GM21528 (cell line): Measurements from ENCODE around the gene ARPC1A.
"Not testable (repeated sequence)": the region's sequence is repeated elsewhere in the genome, so short reads cannot be mapped to it uniquely, and the experiment has no call there.

Experiments
- ATAC-seq: cut with Tn5 transposase; IDR thresholded peaks from one replicate; pipeline ENCODE4 v1.9.1; 2021; ENCODE audit warnings: mild to moderate bottlenecking, moderate library complexity; ENCODE audit not compliant: unreplicated experiment, low FRiP score

Gene ARPC1A

DNA sequence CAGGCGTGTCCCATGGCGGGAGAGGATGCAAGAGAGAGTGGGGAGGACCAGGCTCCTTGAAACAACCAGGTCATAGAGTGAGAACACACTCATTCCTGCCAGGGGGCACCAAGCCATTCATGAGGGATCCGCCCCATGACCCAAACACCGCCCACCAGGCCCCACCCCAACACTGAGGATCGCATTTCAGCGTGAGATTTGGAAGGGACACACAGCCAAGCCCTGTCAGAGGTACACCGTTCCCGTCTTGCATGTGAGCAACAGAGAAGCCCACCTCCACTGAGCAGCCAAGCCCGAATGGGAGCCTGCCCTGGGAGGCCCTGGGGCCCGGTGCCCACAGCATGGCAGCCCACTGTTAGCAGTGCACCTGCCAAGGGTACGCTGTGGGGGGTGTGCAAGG is 40.9 kb downstream of the ARPC1A start:
- ATAC-seq, result no peak

DNA sequence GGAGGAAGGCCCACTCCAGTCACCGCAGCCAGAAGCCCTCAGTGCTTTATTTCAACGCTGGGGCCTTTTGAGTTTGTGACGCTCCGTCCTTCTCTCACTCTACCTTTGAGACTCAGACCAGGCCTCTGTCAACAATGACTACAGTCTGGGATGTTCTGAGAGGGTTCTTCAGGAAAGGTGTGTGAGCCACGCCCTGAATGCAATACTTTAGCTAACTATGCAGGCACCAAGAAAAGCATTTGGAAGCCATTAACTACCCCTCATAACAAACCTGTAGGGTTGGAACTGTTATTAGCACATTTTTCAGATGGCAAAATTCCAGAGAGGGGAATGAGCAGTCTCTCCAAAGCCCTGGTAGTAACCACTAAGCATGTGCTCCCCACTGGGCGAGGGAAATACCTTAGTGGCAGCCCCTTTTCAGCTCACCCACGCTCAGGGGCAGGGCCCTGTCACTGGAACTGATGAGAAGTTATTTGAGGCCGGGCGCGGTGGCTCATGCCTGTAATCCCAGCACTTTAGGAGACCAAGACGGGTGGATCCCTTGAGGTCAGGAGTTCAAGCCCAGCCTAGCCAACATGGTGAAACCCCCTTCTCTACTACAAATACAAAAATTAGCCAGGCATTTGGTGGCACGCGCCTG is 43.2 kb downstream of the ARPC1A start:
- ATAC-seq, result no peak

DNA sequence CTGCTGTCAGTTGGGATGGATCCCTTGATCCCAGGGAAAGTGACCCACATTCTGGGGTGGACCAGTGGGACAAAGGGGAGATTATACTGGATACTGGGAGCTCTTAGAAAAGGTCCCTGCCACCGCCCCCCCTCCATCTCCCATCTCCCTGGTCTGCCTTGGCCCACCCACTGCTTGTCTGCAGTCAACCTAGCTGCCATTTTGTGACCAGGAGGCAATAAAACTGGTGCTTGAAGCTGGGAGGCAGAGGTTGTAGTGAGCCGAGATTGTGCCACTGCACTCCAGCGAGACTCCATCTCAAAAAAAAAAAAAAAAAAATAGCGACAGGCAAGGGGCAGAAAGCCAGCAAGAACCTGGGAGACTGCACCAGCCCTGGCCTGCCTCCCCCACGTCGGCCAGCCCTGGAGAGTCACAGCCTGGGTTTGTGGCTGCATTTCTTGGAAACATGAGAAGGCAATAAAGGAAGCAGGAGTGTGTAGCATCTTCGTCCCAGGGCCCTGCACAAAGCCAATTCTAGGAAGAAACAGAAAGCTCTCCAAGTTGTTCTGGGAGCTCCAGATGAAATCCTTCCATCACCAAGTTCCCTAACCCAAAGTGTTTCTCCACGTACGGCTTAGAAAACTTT is 44.2 kb downstream of the ARPC1A start:
- no peak for ATAC-seq

DNA sequence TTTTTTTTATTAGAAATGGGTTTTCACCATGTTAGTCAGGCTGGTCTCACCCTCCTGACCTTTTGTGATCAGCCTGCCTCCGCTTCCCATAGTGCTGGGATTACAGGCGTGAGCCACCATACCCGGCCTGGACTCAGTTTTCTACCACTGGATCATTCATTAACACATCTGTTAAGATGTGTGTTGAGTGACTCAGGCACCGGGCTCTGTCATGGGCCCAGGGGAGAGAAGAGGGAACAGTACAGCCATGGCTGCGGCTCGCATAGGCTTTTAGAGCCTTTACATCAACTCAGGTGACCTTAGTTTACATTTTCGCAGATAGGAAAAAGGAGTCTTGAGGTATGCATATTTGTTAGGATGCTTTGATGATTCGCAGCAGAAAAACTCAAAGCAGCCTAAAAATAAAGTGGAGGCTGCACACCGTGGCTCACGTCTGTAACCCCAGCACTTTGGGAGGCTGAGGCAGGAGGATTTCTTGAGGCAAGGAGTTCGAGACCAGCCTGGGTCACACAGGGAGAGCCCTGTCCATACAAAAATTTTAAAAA is 45.8 kb downstream of the ARPC1A start:
- no peak for ATAC-seq

DNA sequence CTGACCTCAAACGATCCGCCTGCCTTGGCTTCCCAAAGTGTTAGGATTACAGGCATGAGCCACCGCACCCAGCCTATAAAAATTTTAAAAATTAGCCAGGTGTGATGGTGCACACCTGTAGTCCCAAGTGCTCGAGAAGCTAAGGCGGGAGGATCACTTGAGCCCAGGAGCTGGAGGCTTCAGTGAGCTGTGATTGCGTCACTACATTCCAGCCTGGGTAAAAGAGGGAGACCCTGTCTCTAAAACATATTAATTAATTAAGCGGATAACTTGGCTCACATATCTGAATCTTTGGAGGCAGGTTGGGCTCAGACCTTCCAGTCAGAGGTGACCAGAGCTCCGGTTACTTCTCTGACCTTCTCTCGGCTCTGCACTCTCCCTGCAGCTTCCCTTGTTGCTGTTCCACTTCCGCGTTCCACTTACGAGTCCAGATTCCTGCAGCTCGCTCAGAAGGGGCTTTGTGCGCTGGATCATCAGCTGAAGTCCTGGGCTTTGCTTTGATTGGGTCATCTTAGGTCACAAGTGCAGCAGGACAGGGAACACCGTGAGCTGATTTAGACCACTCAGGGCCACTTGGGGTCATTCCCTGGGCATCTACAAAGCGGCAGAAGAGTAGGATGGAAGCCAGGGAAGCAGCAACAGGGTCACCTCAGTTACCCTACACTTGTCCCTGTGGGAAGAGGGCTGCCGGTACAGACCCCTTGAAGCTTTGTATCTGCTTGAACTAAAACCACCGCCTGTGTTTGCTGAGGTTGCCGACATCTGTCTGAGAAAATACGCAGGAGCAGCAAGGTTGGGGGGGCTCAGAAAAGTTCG is 46.8 kb downstream of the ARPC1A start:
- no peak for ATAC-seq

DNA sequence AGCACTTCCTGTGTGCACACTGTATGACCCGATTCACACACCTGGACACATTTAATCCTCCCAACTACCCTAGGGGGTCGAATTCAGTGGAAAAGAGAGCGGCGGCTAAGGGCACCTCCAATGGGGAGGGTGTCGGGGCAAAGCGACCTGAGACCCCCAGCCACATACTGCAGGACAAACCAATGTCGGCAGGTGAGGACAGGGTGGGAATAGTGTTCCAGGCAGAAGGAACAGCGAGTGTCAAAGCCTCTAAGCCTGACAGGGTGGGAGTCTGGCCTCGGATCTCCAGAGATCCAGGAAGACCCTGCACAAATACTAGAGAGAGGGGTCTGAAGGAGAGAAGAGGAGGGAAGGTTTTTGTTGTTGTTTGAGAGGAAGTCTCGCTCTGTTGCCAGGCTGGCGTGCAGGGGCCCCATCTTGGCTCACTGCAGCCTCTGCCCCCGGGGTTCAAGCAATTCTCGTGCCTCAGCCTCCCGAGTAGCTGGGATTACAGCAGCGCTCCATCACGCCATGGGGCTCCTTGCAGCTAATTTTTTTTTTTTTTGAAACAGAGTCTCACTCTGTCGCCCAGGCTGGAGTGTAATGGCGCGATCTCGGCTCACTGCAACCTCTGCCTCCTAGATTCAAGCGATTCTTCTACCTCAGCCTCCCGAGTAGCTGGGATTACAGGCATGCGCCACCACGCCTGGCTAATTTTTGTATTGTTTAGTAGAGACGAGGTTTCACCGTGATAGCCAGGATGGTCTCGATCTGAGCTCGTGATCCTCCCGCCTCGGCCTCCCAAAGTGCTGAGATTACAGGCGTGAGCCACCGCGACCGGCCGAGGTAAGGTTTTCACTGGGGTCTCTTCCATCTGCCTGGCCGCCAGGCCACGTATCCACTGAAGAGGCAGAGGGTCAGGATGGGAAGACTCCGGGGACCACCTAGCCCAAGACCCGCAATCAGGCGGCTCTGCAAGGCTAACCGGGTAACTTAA is 47.7 kb downstream of the ARPC1A start:
- no peak for ATAC-seq

DNA sequence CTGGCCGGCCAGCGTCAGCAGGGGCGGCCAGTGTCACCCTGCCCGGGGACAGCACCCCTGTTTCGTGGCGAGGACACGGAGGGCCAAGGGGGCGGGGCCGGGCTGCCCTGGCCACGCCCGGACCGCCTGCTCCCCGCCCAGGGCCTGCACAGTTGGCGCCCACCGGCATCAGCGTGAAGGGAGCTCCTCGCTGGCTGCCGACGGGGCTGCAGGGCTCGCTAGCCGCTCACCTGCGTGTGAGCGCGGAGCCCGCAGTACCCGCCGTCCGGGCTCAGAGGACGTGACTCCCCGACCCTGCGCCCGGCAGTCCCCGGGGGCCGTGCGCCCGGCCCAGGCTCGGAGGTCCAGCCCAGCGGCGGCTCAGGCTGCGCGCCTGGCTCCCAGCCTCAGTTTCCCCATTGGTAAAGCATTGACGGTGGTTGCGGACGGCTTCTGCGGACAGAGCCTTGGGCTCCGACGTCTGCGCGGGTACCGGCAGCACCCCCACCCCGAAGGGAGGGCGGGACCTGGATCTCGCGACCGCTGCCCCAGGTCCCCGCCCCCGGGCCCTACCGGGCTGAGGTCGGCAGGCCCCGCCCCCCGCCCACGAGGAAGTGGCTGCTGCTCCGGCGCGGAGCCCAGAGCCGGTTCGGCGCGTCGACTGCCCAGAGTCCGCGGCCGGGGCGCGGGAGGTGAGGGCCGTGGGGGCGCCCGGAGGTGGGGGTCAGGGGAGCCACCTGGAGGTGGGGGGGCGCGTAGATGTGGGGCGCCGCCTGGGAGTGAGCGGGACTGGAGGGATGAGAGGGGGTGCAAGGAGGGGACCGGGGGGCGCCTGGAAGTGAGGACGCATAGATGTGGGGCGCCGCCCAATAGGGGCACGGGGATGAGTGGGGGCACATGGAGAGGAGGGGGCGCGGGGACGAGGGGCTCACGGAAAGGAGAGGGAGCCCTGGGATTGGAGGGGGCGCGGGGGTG is 48.7 kb downstream of the ARPC1A start, which contains the start of gene ARPC1B:
Gene ARPC1B (plus strand): TSS at position 620 of the 954 bp plus-strand sequence. CDS start 10,985 bp downstream, outside the sequence.
- ATAC-seq, result peak; percentile 62

DNA sequence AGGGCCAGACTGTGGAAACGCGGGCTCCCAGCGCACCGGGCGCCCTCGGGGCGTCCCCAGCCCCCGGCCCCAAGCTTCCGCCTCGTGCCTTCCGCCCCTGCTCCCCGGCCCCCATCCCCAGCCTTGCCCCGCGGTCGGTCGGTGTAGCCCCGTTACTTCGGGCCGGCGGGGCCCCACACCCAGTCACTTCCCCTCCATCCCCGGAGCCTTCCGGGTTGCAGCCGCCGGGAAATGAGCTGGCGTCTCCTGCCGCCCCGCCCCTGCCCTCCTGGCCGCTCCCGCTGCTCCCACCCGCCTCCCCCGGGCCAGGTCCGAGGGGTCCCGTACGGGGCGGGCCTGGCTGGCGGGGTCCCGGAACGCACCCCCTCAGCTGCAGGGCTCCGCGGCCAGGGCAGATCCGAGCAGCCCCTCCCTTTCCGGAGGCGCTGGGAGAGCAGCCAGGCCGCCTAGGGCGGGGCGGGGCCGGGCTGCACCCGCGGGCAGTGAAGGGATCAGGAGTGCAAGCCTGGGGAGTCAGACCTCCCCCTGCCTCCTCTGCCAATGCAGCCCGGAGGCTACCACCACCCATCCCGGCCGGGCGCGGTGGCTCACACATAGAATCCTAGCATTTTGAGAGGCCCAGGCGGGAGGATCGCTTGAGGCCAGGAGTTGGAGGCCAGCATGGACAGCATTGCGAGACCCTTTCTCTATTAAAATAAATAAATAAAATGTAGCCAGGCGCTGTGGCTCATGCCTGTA is 49.5 kb downstream of the ARPC1A start:
- peak; percentile 46 for ATAC-seq

DNA sequence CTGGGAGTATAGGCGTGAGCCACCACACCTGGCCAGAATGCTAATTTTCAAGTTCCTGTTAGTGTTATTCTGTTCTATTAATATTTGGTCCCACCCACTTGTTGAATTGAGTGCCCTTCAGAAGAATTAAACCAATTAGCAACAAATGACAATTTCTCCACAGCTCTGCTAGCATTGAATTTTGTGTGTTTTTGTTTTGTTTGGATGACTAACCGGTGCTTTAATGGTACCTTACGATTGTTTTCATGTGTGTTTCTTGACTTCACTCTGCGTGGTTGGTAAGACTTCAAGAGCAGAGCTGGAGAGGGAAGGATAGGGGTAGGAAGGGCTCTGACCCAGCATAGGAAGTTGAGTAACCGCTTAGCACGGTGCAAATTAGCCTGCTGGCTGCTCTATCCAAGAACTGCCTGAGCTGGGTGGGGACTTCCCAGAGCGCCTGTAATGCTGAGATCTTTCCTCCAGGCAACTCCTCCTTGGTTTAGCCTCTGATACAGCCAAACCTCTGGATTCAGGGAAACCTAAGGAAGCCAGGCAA is 53.4 kb downstream of the ARPC1A start:
- ATAC-seq, result peak; percentile 25

DNA sequence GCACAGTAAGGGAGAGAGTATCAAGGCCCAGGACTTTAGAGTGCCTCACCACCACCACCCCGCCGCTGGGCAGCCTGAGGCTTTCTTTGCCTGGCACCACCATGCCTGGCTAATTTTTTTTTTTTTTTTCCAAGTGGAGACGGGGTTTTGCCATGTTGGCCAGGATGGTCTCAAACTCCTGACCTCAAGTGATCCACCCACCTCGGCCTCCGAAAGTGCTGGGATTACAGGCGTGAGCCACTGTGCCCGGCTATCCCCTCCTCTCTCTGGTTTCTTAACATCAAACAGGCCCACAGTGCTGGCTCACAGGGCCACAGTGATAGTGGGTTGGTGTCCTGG is 54.0 kb downstream of the ARPC1A start:
- not testable (repeated sequence) for ATAC-seq

DNA sequence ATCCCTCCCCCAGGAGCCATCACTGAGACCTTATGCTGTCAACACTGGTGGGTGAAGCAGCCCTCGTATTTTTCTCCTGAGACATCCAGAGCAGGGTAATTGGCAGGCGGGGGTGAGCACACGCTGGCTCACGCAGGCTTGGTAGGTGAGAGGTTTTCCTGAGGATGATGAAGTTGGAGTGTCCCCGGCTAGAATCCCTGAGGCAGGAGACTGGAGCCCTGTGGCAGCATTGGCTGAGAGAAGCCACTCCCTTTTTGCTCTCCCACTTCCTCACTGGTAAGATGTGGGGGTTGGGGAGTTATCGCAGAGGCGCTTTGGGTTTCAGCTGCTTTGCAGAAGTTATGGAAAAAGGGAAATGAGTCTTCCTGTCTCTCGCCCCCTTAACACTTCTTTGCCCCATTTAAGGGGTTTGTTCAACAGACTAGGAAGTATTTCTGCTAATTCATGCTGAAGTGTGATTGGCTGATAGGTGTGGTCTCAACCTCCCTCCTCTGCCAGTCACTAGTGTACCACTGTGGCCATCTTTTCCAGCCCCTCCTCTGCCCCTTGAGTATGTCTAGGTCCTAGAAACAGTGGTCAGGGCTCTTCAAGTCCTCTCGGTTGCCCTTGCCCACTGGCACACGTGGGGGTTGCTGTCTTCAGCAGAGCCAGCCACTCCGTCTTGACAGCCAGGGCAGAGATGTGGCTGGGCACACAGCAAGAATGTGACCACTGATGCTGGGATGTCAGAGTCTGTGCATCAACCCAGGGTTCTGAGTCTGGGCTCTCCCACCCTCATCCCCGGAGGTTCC is 54.5 kb downstream of the ARPC1A start:
- ATAC-seq, result peak; percentile 31

DNA sequence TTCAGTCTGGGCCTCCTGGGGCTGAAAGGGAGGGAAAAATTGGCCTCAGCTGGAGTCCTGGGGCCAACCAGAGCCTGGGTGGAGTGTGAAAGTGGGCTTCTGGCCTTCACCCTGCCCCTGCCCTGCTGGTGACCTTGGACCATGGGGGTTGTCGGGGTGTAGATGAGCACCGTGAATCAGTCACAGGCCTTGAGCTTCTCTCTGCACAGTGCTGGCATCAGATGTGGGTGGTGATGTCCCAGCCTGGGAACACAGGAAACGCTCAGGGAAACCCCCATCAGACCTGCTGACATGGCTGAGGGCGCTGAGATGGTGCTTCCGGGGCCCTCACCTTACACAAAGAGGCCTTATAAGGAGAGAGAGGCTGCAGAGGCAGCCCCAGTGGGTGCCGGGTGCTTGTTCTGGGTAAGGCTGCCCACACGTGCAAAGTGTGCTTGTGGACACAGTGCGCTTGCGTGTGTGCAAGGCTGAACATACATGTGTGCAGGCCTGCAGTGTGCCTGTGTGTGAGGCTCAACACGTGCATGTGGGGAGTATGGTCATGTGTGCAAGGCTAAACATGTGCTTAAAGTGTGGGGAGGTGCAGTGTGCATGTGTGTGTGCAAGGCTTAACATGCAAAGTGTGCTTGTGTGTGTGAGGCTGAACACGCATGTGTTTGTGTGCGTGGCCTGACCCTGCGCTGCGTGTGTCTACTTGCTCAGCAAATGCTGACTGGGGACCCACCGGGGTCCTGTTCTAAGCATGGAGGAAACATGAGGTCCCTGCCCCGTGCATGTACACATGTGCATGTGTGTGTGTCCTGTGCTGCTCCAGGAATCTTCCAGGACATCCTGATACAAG is 55.3 kb downstream of the ARPC1A start:
- ATAC-seq, result peak; percentile 69

DNA sequence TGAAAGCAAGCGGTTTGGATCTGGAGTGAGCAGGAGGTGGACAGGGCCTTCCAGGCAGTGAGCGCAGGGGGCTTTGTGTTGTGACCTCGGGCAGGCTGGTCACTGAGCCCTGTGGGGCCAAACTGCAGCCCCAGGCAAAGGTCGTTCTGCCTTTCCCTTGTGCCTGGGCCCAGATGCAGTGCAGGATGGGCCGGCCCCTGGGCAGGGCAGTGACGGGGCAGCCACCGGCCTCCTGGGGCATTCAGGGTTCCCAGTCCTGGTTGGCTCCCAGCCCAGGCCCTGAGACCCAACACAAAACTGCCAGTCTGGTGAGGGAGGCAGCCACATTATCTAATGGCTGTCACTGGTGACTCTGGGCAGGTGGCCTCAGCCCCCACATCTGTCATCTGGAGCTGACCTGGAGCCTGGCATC is 56.0 kb downstream of the ARPC1A start:
- ATAC-seq, result no peak

DNA sequence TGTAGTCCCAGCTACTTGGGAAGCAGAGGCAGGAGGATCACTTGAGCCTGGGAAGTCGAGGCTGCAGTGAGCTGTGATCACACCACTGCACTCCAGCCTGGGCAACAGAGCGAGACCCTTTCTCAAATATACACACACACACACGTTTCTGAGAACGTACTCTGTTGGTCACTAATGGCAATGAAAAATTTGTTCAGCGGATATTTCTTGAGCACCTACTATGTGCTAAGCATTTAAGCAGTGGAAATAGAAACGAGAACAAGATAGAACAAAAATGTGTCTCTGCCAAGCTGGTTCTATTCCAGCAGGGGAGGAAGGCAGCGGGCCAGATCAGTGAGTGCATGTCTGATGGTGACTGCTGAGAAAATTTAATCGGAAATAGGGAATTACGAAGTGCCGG is 57.5 kb downstream of the ARPC1A start:
- ATAC-seq, result no peak

DNA sequence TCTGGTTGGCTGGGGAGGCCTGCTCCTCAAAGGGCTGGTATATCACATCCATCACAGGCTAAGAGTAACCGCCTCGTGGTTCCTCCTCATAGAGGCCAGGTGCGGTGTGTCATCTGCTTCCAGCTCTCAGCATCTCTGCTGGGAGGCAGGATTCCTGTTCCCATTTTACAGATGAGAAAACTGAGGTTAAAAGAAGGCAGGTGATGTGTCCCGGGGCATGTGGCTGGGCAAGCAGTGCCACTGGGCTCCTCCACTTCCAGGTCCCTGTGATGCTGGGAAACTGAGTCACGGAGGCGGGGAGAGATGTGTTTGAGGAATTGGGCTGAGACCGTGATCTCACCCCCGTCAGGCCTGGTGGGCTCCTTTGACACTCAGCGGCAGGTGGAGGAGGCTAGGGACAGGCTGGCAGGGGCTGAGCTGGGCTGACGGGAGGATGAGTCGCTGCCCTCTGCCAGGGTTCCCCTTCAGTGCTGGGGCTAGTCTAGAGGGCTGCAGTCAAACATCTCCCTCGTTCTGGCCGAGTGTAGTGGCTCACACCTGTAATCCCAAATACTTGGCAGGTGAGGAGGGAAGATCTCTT is 58.2 kb downstream of the ARPC1A start:
- no peak for ATAC-seq

DNA sequence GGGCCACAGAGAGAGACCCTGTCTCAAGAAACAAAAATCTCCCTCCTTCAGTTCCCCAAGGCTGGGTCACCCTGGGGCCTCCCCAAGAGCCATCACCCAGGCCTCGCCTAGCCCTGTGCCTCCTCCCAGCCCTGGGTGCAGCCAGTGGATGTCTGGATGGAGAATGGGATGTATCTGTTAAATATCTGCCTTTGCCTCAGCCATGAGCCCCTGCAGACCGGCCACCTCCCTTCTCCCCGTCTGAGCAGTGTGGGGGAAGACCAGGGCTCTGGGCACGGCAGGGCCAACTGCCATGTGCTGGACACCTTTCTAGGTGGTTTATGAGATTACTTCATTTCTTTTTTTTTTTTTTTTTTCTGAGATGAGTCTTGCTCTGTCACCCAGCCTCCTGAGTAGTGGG is 58.8 kb downstream of the ARPC1A start:
- no peak for ATAC-seq
